Measurements from ENCODE around the gene ECHDC3.
"Not testable (repeated sequence)": the region's sequence is repeated elsewhere in the genome, so short reads cannot be mapped to it uniquely, and the experiment has no call there.

ECHDC3 gene, protein sequence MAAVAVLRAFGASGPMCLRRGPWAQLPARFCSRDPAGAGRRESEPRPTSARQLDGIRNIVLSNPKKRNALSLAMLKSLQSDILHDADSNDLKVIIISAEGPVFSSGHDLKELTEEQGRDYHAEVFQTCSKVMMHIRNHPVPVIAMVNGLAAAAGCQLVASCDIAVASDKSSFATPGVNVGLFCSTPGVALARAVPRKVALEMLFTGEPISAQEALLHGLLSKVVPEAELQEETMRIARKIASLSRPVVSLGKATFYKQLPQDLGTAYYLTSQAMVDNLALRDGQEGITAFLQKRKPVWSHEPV

DNA sequence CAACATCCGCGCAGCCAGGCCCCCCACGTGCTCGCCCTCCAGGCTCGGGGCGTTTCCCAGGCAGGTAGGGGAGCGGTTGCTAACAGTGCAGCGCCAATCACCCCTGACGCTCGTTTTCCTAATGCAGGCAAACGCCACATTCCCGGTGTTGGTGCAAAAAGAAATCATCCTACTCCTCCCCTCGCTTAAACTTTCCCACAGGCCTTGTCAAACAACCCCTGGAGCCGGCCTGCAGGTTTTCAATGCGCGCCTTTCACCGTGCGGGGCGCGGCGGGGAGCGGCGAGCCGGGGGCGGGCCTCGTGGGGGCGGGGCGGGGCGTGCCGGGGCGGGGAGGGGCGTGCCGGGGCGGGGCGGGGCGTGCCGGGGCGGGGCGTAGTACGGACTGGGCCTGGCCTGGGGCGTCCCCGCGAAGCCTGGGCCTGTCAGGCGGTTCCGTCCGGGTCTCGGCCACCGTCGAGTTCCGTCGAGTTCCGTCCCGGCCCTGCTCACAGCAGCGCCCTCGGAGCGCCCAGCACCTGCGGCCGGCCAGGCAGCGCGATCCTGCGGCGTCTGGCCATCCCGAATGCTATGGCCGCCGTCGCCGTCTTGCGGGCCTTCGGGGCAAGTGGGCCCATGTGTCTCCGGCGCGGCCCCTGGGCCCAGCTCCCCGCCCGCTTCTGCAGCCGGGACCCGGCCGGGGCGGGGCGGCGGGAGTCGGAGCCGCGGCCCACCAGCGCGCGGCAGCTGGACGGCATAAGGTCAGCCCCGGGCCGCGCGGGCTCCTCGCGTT, at the start of gene ECHDC3:
ECHDC3 (plus strand) TSS at position 374 of the 770 bp plus-strand sequence; CDS start at position 569, 195 bp downstream.
- in situ Hi-C loops (cut with MboI; ENCODE audit: low sequenced_read_pairs), result no loop called here

DNA sequence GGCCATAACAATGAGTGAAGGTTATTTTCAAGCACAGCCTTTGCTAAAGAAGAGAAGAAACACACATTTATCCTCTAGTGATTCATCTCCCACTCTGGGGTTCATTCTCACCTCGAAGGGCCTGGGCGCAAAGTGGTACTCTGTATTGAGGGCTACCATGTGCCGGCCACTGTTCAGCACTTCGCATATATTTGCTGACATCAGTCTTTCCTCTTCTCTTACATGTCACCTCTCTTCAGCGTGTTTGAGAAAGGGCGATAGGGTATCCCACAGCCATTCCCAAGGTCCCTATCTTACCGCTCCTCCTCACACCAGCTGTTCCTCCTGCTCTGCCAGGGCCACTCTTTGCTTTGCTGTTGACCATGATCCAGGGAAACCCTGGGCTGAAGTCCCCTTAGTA, 48.8 kb upstream of the ECHDC3 start:
- in situ Hi-C loops (cut with MboI; ENCODE audit: low sequenced_read_pairs), result no loop called here

DNA sequence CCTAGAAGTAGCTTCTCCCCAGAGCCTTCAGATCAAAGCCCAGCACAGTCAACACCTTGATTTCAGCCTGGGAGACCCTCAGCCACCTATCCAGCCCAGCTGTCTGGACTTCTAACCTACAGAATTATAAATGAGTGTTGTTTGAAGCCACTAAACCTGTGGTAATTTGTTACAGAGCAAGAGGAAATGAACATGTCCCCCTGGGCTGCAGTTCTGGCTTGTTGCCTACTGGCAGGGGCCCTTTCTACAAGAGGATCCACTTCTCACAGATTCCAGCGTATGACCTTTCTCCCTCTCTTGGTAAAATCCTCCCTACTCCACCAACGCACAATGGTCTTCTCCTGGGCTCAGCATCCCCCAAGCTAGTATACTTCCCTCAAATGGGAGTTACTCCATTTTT, 46.4 kb upstream of the ECHDC3 start:
- in situ Hi-C loops (cut with MboI; ENCODE audit: low sequenced_read_pairs), result no loop called here

DNA sequence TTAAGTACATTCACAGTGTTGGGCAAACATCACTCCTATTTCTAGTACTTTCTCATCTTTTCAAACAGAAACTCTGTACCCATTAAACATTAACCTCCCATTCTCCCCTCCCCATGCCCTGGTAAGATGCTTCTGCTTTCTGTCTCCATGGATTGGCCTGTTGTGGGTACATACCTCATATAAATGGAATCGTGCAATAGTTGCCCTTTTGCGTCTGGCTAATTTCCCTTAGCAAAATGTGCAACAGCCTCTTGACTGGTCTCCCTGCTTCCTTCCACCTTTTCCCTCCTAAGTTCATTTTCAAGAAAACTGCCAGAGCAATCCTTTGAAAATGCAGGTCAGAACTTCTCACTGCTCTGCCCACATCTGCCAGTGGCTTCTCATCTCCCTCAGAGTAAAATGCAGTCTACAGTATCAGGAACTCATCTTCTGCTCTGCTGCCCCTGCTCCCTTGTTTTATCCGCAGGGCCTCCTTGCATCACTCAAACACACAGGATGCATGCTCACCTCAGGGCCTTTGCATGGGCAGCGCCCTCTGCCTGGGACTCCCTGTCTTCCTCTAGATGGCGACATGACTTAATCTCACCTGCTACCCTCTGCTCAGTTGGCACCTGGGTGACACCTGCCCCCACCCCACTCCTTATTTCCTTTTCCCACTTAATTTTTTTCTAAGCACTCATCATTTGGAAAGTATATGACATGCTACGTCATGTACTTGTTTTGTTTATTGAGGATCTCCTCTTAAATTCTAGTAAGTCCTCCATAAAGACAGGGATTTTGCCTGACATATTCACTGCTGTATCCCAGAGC, 44.3 kb upstream of the ECHDC3 start:
- in situ Hi-C loops (cut with MboI; ENCODE audit: low sequenced_read_pairs), result no loop called here

DNA sequence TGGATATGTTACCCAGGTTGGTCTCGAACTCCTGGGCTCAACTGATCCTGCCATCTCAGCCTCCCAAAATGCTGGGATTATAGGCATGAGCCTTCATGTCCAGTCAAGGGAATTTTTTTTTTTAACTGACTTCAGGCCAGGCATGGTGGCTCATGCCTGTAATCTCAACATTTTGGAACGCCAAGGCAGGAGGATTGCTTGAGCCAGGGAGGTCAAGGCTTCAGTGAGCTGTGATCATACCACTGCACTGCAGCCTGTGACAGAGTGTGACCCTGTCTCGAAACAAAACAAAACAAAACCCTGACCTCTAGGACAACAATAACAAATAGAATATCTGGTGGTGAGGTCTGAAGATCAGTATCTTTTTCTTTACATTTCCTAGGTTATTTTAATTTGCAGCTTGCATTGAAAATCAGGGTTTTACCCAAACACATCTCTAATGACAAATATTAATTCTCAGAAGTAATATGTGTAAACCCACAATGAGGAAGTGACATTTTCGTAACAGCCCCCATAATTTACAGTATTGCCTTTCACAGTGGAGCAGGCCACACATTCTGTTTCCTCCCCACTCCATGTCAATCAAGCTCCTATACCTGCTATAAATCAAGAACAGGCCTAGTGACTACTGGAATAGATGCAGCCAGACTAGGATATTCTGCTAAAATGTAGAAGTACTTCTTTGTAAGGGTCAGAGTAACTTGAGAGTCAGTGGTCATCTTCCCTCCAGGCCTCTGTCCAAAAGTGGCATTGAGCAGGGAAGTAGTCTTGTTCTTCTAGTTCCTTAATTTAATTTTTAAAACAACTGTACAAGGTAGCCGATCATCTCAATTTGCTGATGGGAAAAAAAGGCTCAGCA, 43.3 kb upstream of the ECHDC3 start:
- in situ Hi-C loops (cut with MboI; ENCODE audit: low sequenced_read_pairs), result no loop called here

DNA sequence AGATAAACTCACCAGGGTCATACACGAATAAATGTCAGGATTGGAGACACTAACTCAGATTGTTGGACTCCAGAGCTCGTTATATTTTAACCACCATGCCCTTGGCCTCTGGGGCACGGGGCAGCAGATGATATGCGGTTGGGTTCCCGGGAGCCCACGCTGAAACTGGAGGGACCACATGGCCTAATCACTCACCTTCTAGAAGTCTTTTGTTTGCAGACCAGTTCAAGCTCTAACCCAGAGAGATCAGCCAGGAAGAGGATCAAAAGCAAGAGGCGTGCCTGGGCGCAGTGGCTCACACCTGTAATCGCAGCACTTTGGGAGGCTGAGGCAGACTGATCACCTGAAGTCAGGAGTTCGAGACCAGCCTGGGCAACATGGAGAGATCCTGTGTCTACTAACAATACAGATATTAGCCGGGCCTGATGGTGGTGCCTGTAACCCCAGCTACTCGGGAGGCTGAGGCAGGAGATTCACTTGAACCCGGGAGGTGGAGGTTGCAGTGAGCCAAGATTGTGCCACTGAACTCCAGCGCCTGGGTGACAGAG, 42.6 kb upstream of the ECHDC3 start:
- in situ Hi-C loops (cut with MboI; ENCODE audit: low sequenced_read_pairs), result no loop called here

DNA sequence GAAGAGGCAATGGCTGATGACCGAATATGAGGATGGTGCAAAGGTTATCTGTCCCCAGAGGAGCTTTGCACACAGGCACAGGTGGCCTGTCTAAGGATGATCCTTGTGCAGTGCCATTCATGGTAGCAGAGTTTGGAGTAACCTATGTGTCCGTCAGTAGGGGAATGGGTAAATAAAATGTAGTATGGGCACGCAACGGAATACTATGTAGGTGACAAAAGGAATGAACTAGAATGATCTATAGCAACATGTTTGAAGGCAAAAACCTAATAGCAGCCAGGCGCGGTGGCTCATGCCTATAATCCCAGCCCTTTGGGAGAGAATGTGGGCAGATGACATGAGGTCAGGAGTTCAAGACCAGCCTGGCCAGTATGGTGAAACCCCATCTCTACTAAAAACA, 41.6 kb upstream of the ECHDC3 start:
- in situ Hi-C loops (cut with MboI; ENCODE audit: low sequenced_read_pairs), result no loop called here

DNA sequence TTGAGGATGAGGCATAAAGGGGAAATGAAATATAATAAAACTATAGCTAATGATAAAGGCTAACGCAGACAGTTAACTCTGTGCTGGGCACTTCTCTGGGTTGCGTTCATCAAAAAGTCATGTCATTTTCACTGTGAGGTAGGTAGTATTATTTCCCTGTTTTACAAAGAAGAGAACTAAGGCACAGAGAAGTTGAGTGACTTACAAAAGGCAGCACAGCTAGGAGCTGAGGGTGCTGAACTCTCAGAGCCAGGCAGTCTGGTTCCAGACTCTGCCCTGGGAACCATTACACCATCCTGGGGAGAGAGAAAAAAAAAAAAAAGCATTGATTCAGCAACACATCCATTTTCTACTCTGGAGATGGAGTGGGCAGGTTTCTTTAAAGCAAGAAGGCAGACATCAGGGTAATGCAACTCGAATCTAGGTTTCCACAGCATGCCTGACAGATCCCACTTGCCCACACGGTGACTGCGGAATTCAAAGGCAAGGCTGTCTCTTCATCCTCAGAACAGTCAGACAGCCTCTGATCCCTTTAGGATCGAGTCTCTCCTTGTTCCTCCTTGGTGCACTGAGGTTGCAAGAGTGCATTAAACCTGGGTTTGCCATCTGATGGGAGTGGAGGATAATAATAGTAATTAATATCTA, 40.6 kb upstream of the ECHDC3 start:
- in situ Hi-C loops (cut with MboI; ENCODE audit: low sequenced_read_pairs), result no loop called here

DNA sequence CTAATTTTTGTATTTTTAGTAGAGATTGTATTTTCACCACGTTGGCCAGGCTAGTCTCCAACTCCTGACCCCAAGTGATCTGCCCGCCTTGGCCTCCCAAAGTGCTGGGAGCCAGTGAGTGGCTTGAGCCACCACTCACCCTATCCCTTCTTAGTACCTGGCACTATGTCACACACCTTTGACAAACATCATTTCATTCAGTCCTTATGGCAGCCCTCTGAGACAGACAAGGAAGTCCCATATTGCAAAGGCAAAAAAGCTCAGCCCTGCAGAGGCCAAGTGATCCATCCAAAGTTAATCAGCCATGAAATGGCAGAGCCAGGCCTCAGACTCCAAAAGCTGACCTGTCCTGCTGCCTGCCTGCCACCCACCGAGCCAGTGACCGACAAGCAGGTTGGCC, 39.9 kb upstream of the ECHDC3 start:
- in situ Hi-C loops (cut with MboI; ENCODE audit: low sequenced_read_pairs), result no loop called here

DNA sequence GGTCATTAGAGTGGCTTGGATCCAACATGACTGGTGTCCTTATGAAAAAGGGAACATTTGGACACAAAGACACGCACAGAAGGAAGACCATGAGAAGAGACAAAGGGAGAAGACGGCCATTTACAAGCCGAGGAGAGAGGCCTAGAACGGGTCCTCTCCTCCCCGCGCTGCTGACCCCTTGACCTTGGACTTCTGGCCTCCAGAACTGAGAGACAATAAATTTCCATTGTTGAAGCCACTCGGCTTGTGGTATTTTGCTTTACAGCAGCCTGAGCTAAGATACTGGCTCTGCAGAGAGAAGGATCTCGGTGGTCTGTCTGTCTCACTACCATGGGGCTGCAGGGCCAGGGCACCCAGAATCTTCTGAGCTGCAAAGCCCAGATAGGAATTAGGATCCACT, 38.1 kb upstream of the ECHDC3 start:
- in situ Hi-C loops (cut with MboI; ENCODE audit: low sequenced_read_pairs), result no loop called here

DNA sequence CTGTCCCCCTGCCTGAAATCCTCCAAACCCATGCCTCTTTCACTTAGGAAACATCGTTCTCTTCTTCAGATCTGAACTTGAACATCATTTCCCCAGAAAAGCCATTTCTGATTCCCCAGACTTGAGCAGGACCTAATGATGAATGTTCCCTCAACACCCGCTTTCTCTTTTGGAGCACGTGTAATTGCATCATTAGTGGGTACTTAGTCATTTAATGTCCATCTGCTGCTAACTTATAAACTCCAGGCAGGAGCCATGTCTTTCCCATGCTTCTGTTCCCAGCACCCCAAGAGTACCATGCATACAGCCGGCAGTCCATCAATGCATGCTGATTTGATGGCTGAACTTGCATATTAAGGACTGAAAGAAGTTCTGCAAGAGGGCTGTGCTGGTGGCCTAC, 36.5 kb upstream of the ECHDC3 start:
- in situ Hi-C loops (cut with MboI; ENCODE audit: low sequenced_read_pairs), result no loop called here

DNA sequence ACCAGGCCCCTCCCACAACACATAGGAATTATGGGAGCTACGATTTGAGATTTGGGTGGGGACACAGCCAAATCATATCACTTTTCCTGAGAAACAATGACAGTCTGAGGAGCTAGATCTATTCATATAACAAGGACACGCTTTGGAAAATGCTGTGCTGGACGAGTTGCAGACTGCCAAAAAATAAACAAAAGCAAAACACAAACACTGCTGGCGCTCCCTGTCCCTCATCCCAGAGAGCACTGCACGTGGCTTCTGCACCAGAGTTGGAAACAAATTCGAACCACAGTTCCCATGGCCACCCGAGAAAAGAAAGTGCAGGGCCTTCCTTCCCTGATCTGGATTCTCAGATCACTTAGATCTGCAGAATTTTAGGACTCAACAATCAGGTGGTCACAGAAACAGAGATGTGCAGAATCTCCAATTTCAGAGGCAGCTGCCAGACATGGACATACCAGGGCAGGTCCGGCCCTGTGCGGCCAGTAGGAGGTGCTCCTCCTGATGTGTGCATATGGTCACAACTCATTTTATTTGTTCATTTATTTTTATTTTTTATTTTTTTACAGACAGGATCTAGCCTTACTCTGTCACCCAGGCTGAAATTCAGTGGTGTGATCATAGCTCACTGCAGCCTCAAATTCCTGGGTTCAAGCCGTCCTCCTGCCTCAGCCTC, 35.2 kb upstream of the ECHDC3 start:
- in situ Hi-C loops (cut with MboI; ENCODE audit: low sequenced_read_pairs), result no loop called here

DNA sequence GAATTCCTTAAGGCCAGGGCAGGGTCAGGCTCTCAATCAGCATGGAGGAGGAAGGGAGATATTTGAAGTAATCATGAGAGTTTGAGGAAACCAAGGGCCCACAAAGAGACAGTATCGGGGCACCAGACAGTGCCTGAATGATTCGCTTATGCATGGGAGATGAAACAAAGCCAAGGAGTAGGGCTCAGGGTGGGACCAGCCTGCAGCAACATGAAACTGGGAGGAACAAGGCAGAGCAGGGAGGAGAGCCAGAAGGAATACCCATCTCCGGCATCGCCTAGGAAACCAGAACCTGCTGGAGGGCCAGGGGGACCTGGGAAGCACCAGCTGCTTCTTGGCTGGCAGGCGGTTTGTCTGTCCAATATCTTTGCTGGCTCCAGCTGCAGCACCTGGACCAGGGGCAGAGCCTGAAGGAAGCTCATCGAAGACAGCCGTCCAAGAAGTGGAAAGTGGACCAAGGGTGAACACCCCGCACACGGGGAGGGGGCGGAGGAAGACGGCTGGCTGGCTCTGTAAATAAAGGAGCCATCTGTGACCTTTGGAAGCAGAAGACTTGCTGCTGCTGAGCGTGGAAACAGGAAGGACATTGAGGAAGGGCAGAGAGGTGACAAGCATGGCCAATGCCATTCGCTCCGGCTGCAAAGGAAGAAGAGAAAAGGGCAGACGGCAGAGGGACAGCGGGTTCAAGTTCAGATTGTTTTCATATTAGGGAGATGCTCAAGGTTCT, 34.4 kb upstream of the ECHDC3 start:
- in situ Hi-C loops (cut with MboI; ENCODE audit: low sequenced_read_pairs), result no loop called here

DNA sequence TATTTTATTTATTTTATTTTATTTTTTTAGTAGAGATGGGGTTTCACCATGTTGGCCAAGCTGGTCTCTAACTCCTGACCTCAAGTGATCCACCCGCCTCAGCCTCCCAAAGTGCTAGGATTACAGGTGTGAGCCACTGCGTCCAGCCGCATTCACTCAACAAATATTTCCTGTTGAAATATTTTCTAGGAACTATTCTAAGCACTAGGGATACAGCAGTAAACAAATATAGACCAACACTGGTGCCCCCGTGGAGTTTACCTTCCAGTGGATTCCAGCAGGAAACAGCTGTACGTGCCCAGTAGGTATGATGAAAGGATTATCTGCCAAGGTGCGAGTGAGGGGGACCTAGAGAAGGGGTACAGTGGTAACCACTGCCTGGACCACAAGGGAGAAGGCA, 33.4 kb upstream of the ECHDC3 start:
- in situ Hi-C loops (cut with MboI; ENCODE audit: low sequenced_read_pairs), result not testable (repeated sequence)

DNA sequence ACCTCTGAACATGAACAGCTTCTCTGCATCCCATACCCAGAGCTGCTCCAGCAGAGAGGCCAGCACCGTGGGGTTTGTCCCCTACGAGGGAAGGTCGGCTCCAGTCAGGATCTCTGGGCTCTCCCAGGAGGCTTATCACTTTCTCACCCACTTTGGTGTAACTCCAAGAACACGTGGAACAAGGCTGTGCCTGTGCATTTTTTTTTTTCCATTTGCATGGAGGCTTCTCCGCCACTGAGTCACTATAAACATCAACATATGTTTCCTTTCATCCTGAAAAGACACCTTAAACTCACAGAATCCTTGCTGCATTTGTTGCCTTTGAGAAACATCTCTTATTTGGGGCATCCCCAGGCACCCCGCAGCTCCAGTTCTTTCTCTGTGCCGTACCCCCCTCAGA, 29.4 kb upstream of the ECHDC3 start:
- in situ Hi-C loops (cut with MboI; ENCODE audit: low sequenced_read_pairs), result no loop called here

DNA sequence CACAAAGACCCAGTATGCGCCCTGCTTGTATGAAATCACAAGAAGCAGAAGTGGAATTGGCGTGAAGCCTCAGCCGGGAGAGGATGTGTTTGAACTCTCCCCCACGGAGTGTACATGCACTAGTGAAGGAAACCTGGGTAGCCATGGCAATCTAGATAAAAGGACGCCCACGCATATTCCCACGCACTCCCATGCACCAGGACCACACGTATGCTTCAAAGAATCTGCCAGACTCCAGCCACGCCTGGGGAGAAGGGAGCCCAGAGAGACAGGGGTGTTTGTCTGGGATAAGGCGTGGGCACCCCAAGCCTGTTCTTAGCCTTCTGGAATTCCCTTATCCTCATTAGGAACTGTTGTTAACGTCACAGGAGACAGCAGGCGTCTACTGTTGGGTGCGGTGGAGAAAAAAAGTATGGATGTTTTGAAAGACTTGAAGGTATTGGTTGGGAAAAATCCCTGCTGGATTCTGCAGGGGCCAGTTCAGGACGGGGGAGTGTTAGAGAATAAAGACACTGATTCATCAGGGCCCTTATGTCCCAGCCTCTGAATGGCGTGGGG, 28.9 kb upstream of the ECHDC3 start:
- in situ Hi-C loops (cut with MboI; ENCODE audit: low sequenced_read_pairs), result no loop called here

DNA sequence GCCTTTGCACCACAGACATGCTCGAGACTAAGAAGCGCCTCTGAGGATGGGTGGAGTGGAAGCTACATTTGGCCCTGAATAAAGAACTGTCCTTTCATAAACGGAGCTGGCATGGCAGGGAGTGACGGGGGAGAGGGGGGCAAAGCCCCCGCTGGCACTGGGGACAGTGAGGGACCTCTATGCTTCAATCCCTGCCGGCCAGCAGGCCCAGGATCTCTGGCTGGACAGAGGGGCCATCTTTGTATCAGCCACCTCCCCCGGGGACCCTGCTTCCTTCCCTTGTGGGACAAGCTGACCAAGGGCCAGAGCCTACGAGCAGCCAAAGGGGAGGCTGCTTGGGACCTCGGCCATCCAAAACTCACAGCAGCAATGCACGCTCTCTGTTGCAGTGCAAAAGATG, 28.2 kb upstream of the ECHDC3 start:
- in situ Hi-C loops (cut with MboI; ENCODE audit: low sequenced_read_pairs), result no loop called here

DNA sequence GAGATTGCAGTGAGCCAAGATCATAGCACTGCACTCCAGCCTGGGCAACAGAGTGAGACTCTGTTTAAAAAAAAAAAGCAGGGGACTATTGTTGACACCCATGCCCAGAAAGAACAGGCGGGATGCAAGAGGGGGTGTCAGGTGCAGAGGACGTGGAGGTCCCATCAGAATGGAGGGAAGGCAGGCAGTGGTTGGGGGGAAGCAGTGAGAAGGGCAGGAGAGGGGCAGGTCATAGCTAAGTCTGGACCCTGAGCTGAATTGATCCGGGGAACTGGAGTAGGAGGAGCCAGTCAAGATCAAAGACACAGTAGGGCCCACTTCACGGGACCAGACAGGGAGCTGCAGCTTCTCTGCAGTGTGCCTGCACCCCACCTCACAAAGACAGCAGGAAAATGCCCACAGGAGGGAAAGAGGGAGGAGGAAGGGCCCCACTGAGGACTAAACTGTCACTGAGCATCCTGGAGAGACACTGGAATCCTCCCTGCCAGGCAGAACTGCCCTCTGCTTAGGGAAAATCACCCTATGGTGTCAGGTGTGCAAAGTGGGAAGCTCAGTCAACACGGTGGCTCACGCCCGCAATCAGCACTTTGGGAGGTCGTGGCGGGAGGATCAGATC, 27.3 kb upstream of the ECHDC3 start:
- in situ Hi-C loops (cut with MboI; ENCODE audit: low sequenced_read_pairs), result no loop called here

Data from HL-60/S4 treated with retinoic acid at 250 ng/mL for 4 days and 3 days (cell line).